ENCODE measurements around the gene IMPG1. TPM values are rescaled to one million over a fixed set of nuclear protein-coding genes. Genes with fewer than 3 reads are reported as not detected.

Gene IMPG1
- total RNA-seq, 2 donors from 2014 or later, result not detected

DNA sequence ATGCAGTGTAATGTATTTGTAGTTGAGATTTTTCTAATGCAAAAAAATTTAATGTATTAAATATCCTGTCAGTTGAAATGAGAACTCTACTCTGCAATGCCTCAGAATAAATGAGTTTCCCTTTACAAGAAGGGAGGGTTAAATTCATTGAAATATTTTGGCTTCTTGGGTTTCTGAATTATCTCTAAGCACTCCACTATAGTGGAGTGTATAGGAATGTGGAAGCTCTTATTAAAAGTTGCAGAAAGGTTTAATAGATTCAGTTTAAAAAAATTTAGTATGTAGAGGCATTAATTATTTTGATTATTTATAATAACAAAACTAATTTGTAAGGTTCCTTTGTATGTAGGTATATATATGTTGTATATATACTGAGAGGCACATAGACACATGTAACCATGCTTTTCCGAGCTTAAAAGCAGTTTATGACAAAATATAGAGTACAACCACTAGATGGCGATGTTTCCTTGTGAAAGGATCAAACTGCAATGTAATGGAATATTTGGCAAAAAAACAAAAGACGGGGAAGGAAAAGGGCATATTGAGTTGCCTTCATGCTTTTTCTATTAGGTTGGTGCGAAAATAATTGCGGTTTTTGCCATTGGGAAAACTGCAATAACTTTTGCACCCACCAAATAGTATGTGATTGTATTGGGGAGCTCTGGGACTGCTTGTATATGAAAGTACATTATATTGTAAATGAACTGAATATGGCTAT, 179.2 kb downstream of the IMPG1 start:
- Mint-ChIP-seq H3K27me3 (no peaks in the 10 kb centered on the region), H3K4me3 (no peak overlapping the region), H3K27ac (no peak overlapping the region), H3K4me1 (no peaks in the 10 kb centered on the region), H3K9me3 (no peaks in the 10 kb centered on the region), H3K36me3 (ENCODE audit: low read depth) (peaks cover 6% of the 10 kb centered on the region)
- no peak for ATAC-seq (replicated peaks)

GRCh38 chr6:75892384-75892783, 180.1 kb downstream of the IMPG1 start:
- no peaks in the 10 kb centered on the region for H3K9me3 Mint-ChIP-seq

DNA sequence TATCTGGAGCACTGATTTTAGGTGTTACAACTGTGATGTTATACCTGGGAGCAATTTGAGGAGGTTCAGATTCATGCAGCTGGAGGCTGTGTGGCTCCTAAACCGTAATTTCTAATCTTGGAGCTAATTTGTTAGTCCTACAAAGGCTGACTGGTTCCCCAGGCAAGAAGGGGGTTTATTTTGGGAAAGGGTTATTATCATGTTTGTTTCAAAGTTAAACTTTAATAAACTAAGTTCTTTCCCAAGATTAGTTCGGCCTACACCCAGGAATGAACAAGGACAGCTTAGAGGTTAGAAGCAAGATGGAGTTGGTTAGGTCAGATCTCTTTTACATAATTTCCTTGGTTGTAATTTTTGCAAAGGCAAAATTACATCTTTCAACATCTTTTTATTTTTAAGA, 187.6 kb downstream of the IMPG1 start:
- no peak overlapping the region for H3K27ac Mint-ChIP-seq
- H3K9me3 Mint-ChIP-seq, result no peaks in the 10 kb centered on the region
- H3K4me3 Mint-ChIP-seq, result no peak overlapping the region
- no peaks in the 10 kb centered on the region for H3K4me1 Mint-ChIP-seq
- no peaks in the 10 kb centered on the region for H3K27me3 Mint-ChIP-seq
- H3K36me3 Mint-ChIP-seq (ENCODE audit: low read depth), result peaks cover 7% of the 10 kb centered on the region
- ATAC-seq (replicated peaks), result no peak

More at GRCh38 chr6:75892384-75892783, 180.1 kb downstream of the IMPG1 start:
- H3K4me3 Mint-ChIP-seq, result no peak overlapping the region
- H3K27ac Mint-ChIP-seq, result no peak overlapping the region
- H3K4me1 Mint-ChIP-seq, result no peaks in the 10 kb centered on the region
- H3K36me3 Mint-ChIP-seq (ENCODE audit: low read depth), result peaks cover 6% of the 10 kb centered on the region
- no peak for ATAC-seq (replicated peaks)
- H3K27me3 Mint-ChIP-seq, result no peaks in the 10 kb centered on the region

GRCh38 chr6:75882734-75883133, 189.7 kb downstream of the IMPG1 start:
- Mint-ChIP-seq H3K4me1 (no peaks in the 10 kb centered on the region), H3K27ac (no peak overlapping the region), H3K27me3 (no peaks in the 10 kb centered on the region), H3K9me3 (no peaks in the 10 kb centered on the region), H3K4me3 (no peak overlapping the region), H3K36me3 (ENCODE audit: low read depth) (peaks cover 6% of the 10 kb centered on the region)
- ATAC-seq (replicated peaks), result peak; percentile 40

- no peak for ATAC-seq (replicated peaks)
- H3K27me3 Mint-ChIP-seq, result no peaks in the 10 kb centered on the region
- peaks cover 6% of the 10 kb centered on the region for H3K36me3 Mint-ChIP-seq (ENCODE audit: low read depth)
- H3K9me3 Mint-ChIP-seq, result no peaks in the 10 kb centered on the region
- H3K27ac Mint-ChIP-seq, result no peak overlapping the region
- no peak overlapping the region for H3K4me3 Mint-ChIP-seq
- H3K4me1 Mint-ChIP-seq, result no peaks in the 10 kb centered on the region
Observed at GRCh38 chr6:75880305-75880704, 192.2 kb downstream of the IMPG1 start.

DNA sequence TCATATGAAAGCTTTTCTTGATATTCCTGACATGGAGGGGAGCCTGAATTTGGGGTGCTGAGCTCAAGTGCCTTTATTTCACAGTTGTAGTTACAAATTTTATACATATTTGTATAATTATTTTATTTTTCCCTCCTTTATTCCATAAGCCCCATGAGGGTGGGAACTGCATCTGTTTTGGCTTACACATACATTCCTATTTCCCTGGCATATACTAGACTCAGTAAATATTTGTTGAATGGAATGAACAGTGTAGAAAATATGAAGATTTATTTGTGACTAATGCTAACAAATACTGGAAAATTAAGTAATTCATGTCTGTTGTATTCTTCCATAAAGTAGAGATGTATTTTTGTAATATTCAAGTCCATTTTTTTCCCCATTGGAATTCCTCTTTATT, 196.3 kb downstream of the IMPG1 start:
- Mint-ChIP-seq H3K4me1 (no peaks in the 10 kb centered on the region), H3K4me3 (no peak overlapping the region), H3K27ac (no peak overlapping the region), H3K36me3 (ENCODE audit: low read depth) (no peaks in the 10 kb centered on the region), H3K9me3 (no peaks in the 10 kb centered on the region), H3K27me3 (no peaks in the 10 kb centered on the region)
- no peak for ATAC-seq (replicated peaks)

GRCh38 chr6:75874224-75874623, 198.2 kb downstream of the IMPG1 start:
- H3K4me1 Mint-ChIP-seq, result no peaks in the 10 kb centered on the region
- H3K4me3 Mint-ChIP-seq, result no peak overlapping the region
- no peak for ATAC-seq (replicated peaks)
- H3K27me3 Mint-ChIP-seq, result no peaks in the 10 kb centered on the region
- no peaks in the 10 kb centered on the region for H3K36me3 Mint-ChIP-seq (ENCODE audit: low read depth)
- H3K9me3 Mint-ChIP-seq, result no peaks in the 10 kb centered on the region
- H3K27ac Mint-ChIP-seq, result no peak overlapping the region

Data from activated T-helper 17 cell treated with anti-CD3 and anti-CD28 coated beads, Interleukin-2, amount 50 U/mL, for 72 hours (primary cell).